ENCODE measurements around the gene TRPC5OS.

- no peak for TF ChIP-seq CTCF (IDR thresholded peaks at IDR 0.05; ENCODE audit: low read depth, low read length)
- TF ChIP-seq POLR2A (IDR thresholded peaks at IDR 0.05; ENCODE audit: extremely low read depth, insufficient read length): no peak
- TF ChIP-seq MAX (IDR thresholded peaks at IDR 0.05; ENCODE audit: low read depth, low read length): no peak
Measured at GRCh38 chrX:111868726-111869638, 7.0 kb upstream of the TRPC5OS start.
